Measurements from ENCODE around the gene CCR7. TPM values are rescaled to one million over a fixed set of nuclear protein-coding genes. Genes with fewer than 3 reads are reported as not detected.

Gene CCR7
- total and polyA plus RNA-seq, 2 donors from 2014 or later: 0.17 to 7.1 TPM

GRCh38 chr17:40516581-40517285, 48.5 kb downstream of the CCR7 start:
- Histone ChIP-seq H3K27me3 (ENCODE audit: control insufficient read depth, insufficient read depth, low read length) (no peaks in the 10 kb centered on the region), H3K27ac (ENCODE audit: low read depth in 2 of 2, low read length in 2 of 2) (no peak overlapping the region), H3K4me1 (ENCODE audit: control insufficient read depth in 2 of 3, insufficient read depth in 2 of 3, low read depth in 1 of 3, low read length in 3 of 3) (no peaks in the 10 kb centered on the region), H3K36me3 (ENCODE audit: control insufficient read depth in 2 of 3, insufficient read depth in 3 of 3, low read length in 3 of 3) (no peaks in the 10 kb centered on the region), H3K4me3 (ENCODE audit: low read length in 3 of 3) (no peak overlapping the region), H3K9ac (ENCODE audit: low read length in 3 of 3) (no peak overlapping the region), H3K9me3 (ENCODE audit: control insufficient read depth in 2 of 3, insufficient read depth in 1 of 3, low read length in 3 of 3) (no peaks in the 10 kb centered on the region)
- DNase-seq (no peak), FAIRE-seq (no peak)
- TF ChIP-seq CTCF (IDR thresholded peaks at IDR 0.05; ENCODE audit: borderline replicate concordance, extremely low read depth, insufficient read depth): no peak
- intact Hi-C loops (cut with DNase I): no loop called here

- Histone ChIP-seq H3K4me3 (ENCODE audit: low read length in 3 of 3) (no peak overlapping the region), H3K9ac (ENCODE audit: low read length in 3 of 3) (no peak overlapping the region), H3K27ac (ENCODE audit: low read depth in 2 of 2, low read length in 2 of 2) (no peak overlapping the region), H3K36me3 (ENCODE audit: control insufficient read depth in 2 of 3, insufficient read depth in 3 of 3, low read length in 3 of 3) (no peaks in the 10 kb centered on the region), H3K9me3 (ENCODE audit: control insufficient read depth in 2 of 3, insufficient read depth in 1 of 3, low read length in 3 of 3) (no peaks in the 10 kb centered on the region), H3K27me3 (ENCODE audit: control insufficient read depth, insufficient read depth, low read length) (no peaks in the 10 kb centered on the region), H3K4me1 (ENCODE audit: control insufficient read depth in 2 of 3, insufficient read depth in 2 of 3, low read depth in 1 of 3, low read length in 3 of 3) (no peaks in the 10 kb centered on the region)
- no peak for TF ChIP-seq CTCF (IDR thresholded peaks at IDR 0.05; ENCODE audit: borderline replicate concordance, extremely low read depth, insufficient read depth)
- FAIRE-seq: no peak
- intact Hi-C loops (cut with DNase I): no loop called here
- DNase-seq: peak in 1 of 5 donors; percentile 37
Observed at GRCh38 chr17:40515491-40516041, 49.7 kb downstream of the CCR7 start.

- TF ChIP-seq CTCF (IDR thresholded peaks at IDR 0.05; ENCODE audit: borderline replicate concordance, extremely low read depth, insufficient read depth): no peak
- Histone ChIP-seq H3K27me3 (ENCODE audit: control insufficient read depth, insufficient read depth, low read length) (no peaks in the 10 kb centered on the region), H3K27ac (ENCODE audit: low read depth in 2 of 2, low read length in 2 of 2) (no peak overlapping the region), H3K9me3 (ENCODE audit: control insufficient read depth in 2 of 3, insufficient read depth in 1 of 3, low read length in 3 of 3) (no peaks in the 10 kb centered on the region), H3K4me3 (ENCODE audit: low read length in 3 of 3) (no peak overlapping the region), H3K36me3 (ENCODE audit: control insufficient read depth in 2 of 3, insufficient read depth in 3 of 3, low read length in 3 of 3) (no peaks in the 10 kb centered on the region), H3K4me1 (ENCODE audit: control insufficient read depth in 2 of 3, insufficient read depth in 2 of 3, low read depth in 1 of 3, low read length in 3 of 3) (no peaks in the 10 kb centered on the region), H3K9ac (ENCODE audit: low read length in 3 of 3) (no peak overlapping the region)
- intact Hi-C loops (cut with DNase I): no loop called here
- no peak for DNase-seq
- no peak for FAIRE-seq
Observed at GRCh38 chr17:40515011-40515410, 50.3 kb downstream of the CCR7 start.
